Hepatocyte (in vitro differentiated cells): ENCODE results near the gene CD7. TPM values are rescaled to one million over a fixed set of nuclear protein-coding genes. Genes with fewer than 3 reads are reported as not detected.
"Not testable (repeated sequence)": the region's sequence is repeated elsewhere in the genome, so short reads cannot be mapped to it uniquely, and the experiment has no call there.

Experiments used
- DNase-seq: peaks from one replicate; pipeline ENCODE4 v3.0.0-alpha.2; 2016; ENCODE audit warnings: low spot score
- H2AFZ ChIP-seq: fragments of 200-600 bp; sonication (generic); 2 replicates; pipeline ENCODE4 v1.6.0; 2016; ENCODE audit warnings: antibody characterized with exemption, mild to moderate bottlenecking
- H3K27ac ChIP-seq: fragments of 200-600 bp; sonication (generic); 2 replicates; pipeline ENCODE4 v1.5.1; 2016; ENCODE audit warnings: mild to moderate bottlenecking
- H3K27me3 ChIP-seq: fragments of 200-600 bp; sonication (generic); 2 replicates; pipeline ENCODE4 v1.6.1; 2016
- H3K36me3 ChIP-seq: fragments of 200-600 bp; sonication (generic); replicated peaks from 2 replicates; pipeline ENCODE4 v1.5.1; 2016; ENCODE audit warnings: low read depth; ENCODE audit not compliant: insufficient read depth
- H3K4me1 ChIP-seq: fragments of 200-600 bp; sonication (generic); 2 replicates; pipeline ENCODE4 v1.5.1; 2016; ENCODE audit warnings: mild to moderate bottlenecking, moderate library complexity; ENCODE audit not compliant: insufficient read depth
- H3K4me2 ChIP-seq: fragments of 200-600 bp; sonication (generic); 2 replicates; pipeline ENCODE4 v1.6.0; 2016
- H3K4me3 ChIP-seq: fragments of 200-600 bp; sonication (generic); 2 replicates; pipeline ENCODE4 v1.5.1; 2016; ENCODE audit warnings: mild to moderate bottlenecking
- H3K79me2 ChIP-seq: fragments of 200-600 bp; sonication (generic); 2 replicates; pipeline ENCODE4 v1.6.0; 2017; ENCODE audit warnings: mild to moderate bottlenecking
- H3K9me2 ChIP-seq: fragments of 200-600 bp; sonication (generic); replicated peaks from 2 replicates; pipeline ENCODE4 v1.6.0; 2017; ENCODE audit warnings: mild to moderate bottlenecking; ENCODE audit not compliant: insufficient read depth
- H3K9me3 ChIP-seq: fragments of 200-600 bp; sonication (generic); 2 replicates; pipeline ENCODE4 v1.5.1; 2016; ENCODE audit warnings: low read depth, mild to moderate bottlenecking
- H4K20me1 ChIP-seq: fragments of 200-600 bp; sonication (generic); 2 replicates; pipeline ENCODE4 v1.6.0; 2016; ENCODE audit warnings: mild to moderate bottlenecking; ENCODE audit not compliant: insufficient read depth, poor library complexity, severe bottlenecking
- CTCF ChIP-seq: fragments of 200-600 bp; sonication (generic); IDR thresholded peaks from 2 replicates; pipeline ENCODE4 v1.5.1; 2016; ENCODE audit warnings: antibody characterized with exemption, mild to moderate bottlenecking; ENCODE audit not compliant: poor library complexity
- EZH2 ChIP-seq: fragments of 200-600 bp; sonication (generic); IDR thresholded peaks from 2 replicates; pipeline ENCODE4 v1.6.1; 2016; ENCODE audit warnings: antibody characterized with exemption, mild to moderate bottlenecking, borderline replicate concordance
- EZH2phosphoT487 ChIP-seq: fragments of 200-600 bp; sonication (generic); IDR thresholded peaks from one replicate; pipeline ENCODE4 v1.6.1; 2018; ENCODE audit warnings: antibody characterized with exemption, mild to moderate bottlenecking, low read depth, moderate library complexity; ENCODE audit not compliant: unreplicated experiment, severe bottlenecking
- WGBS: methylation state at CpG from one replicate; pipeline ENCODE4 v1.1.6; 2016; ENCODE audit warnings: low lambda C conversion rate; ENCODE audit errors: missing lambda C conversion rate; 5-methylcytosine and 5-hydroxymethylcytosine counted together
- polyA plus RNA-seq: library from polyadenylated mRNA; unstranded; fragments of >200 nt; fragmentation: Nextera tagmentation; extraction: Ambion mirVana; gene quantifications from 2 replicates; pipeline ENCODE4 v1.2.1, GENCODE V29; 2016
- total RNA-seq: library from RNA; depleted of rRNA; stranded (reverse); fragments of >200 nt; gene quantifications from 2 replicates; pipeline ENCODE4 v1.2.3, GENCODE V29; 2014

CD7 gene
- total and polyA plus RNA-seq, 2 experiments from 2014 or later = 1.8 to 7.0 TPM

- H3K36me3 ChIP-seq = no peaks in the 10 kb centered on the region
- no peaks in the 10 kb centered on the region for H3K9me2 ChIP-seq
- no peaks in the 10 kb centered on the region for H3K9me3 ChIP-seq
- TF ChIP-seq CTCF = no peak
- no peak for TF ChIP-seq EZH2phosphoT487
- TF ChIP-seq EZH2 = no peak
- H3K4me3 ChIP-seq = no peak overlapping the region
- H4K20me1 ChIP-seq = no peaks in the 10 kb centered on the region
- no peaks in the 10 kb centered on the region for H3K27me3 ChIP-seq
- no peaks in the 10 kb centered on the region for H3K79me2 ChIP-seq
- 57% methylated on average over 11 of the region's 11 CpGs for WGBS
- peak overlapping the region; percentile 65 for H3K27ac ChIP-seq
- no peak for DNase-seq
- H2AFZ ChIP-seq = no peak overlapping the region
- peak overlapping the region; percentile 55 for H3K4me2 ChIP-seq
- peaks cover 34% of the 10 kb centered on the region for H3K4me1 ChIP-seq
Measured at GRCh38 chr17:82348866-82349265, 31.5 kb upstream of the CD7 start.

- Histone ChIP-seq H4K20me1 (no peaks in the 10 kb centered on the region), H3K27me3 (no peaks in the 10 kb centered on the region), H2AFZ (no peak overlapping the region), H3K4me3 (no peak overlapping the region), H3K4me1 (peaks cover 34% of the 10 kb centered on the region), H3K9me2 (no peaks in the 10 kb centered on the region), H3K4me2 (peak overlapping the region; percentile 55), H3K36me3 (no peaks in the 10 kb centered on the region), H3K9me3 (no peaks in the 10 kb centered on the region), H3K79me2 (no peaks in the 10 kb centered on the region), H3K27ac (peak overlapping the region; percentile 65)
- TF ChIP-seq EZH2 = no peak
- TF ChIP-seq EZH2phosphoT487 = no peak
- no peak for TF ChIP-seq CTCF
- no peak for DNase-seq
- 65% methylated on average over 8 of the region's 9 CpGs for WGBS
Measured at GRCh38 chr17:82348434-82348833, 31.0 kb upstream of the CD7 start.

GRCh38 chr17:82347994-82348393 is 30.6 kb upstream of the CD7 start:
- H3K9me3 ChIP-seq, H3K9me2 ChIP-seq, H3K36me3 ChIP-seq, H3K4me3 ChIP-seq, H3K27me3 ChIP-seq, DNase-seq, H2AFZ ChIP-seq, H3K79me2 ChIP-seq, H4K20me1 ChIP-seq: not testable (repeated sequence)
- Histone ChIP-seq H3K4me2 (peak overlapping the region; percentile 55), H3K4me1 (peaks cover 34% of the 10 kb centered on the region), H3K27ac (peak overlapping the region; percentile 65)
- 88% methylated on average over 11 of the region's 11 CpGs for WGBS

GRCh38 chr17:82346342-82347300 is 29.2 kb upstream of the CD7 start:
- no peak overlapping the region for H2AFZ ChIP-seq
- H3K27ac ChIP-seq = peak overlapping the region; percentile 43
- no peak overlapping the region for H3K4me3 ChIP-seq
- H3K9me3 ChIP-seq = no peaks in the 10 kb centered on the region
- no peak overlapping the region for H3K4me2 ChIP-seq
- no peaks in the 10 kb centered on the region for H3K79me2 ChIP-seq
- no peaks in the 10 kb centered on the region for H3K27me3 ChIP-seq
- DNase-seq = no peak
- peaks cover 34% of the 10 kb centered on the region for H3K4me1 ChIP-seq
- H3K9me2 ChIP-seq = no peaks in the 10 kb centered on the region
- 82% methylated on average over 26 of the region's 28 CpGs for WGBS
- H4K20me1 ChIP-seq = no peaks in the 10 kb centered on the region
- no peak for TF ChIP-seq CTCF
- no peak for TF ChIP-seq EZH2
- TF ChIP-seq EZH2phosphoT487 = no peak
- no peaks in the 10 kb centered on the region for H3K36me3 ChIP-seq
